ENCODE measurements around the gene MEGF11.

DNA sequence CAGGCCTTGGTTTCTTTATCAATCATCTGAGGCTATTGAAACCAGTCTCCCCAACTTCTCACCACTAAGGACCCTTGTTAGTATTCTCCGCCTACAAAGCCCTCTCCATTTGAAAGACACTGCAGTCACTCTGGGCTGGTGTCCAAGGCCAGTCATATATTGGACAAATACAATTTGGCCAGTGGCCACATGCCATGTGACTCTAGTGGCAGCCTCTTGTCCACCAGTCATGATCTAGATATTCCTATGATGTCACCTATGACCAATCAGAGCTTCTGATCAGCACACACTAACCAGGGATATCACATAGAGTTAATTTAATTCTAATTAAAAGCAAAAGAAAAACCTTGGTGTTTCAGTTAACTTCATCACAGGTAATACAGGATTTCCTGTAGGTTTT, 316.1 kb downstream of the MEGF11 start:
- TF ChIP-seq EZH2phosphoT487 (IDR thresholded peaks at IDR 0.05; ENCODE audit: borderline replicate concordance, low read length) = no peak
- TF ChIP-seq, protein P1, sequence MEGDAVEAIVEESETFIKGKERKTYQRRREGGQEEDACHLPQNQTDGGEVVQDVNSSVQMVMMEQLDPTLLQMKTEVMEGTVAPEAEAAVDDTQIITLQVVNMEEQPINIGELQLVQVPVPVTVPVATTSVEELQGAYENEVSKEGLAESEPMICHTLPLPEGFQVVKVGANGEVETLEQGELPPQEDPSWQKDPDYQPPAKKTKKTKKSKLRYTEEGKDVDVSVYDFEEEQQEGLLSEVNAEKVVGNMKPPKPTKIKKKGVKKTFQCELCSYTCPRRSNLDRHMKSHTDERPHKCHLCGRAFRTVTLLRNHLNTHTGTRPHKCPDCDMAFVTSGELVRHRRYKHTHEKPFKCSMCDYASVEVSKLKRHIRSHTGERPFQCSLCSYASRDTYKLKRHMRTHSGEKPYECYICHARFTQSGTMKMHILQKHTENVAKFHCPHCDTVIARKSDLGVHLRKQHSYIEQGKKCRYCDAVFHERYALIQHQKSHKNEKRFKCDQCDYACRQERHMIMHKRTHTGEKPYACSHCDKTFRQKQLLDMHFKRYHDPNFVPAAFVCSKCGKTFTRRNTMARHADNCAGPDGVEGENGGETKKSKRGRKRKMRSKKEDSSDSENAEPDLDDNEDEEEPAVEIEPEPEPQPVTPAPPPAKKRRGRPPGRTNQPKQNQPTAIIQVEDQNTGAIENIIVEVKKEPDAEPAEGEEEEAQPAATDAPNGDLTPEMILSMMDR (conservative IDR thresholded peaks at IDR 0.05; ENCODE audit: low read depth, low read length) = no peak
